Stimulated activated memory B cell treated with anti-CD40 and anti-IgM and Interleukin-4, amounts not matched to agents 10 μg/mL and 1 μg/mL and 100 μg/mL, for 72 hours (primary cell): ENCODE results near the gene ARAP1.

ENCODE experiments used
- ATAC-seq: fragments of 150-1000 bp; cut with Tn5 transposase; 2 replicates; pipeline ENCODE4 v1.10.0; 2021
- H3K27ac Mint-ChIP-seq: one replicate; pipeline ENCODE4 v1.8.0; 2022; ENCODE audit warnings: mild to moderate bottlenecking, mixed read lengths
- H3K27me3 Mint-ChIP-seq: one replicate; pipeline ENCODE4 v1.8.0; 2022; ENCODE audit warnings: mixed read lengths
- H3K36me3 Mint-ChIP-seq: one replicate; pipeline ENCODE4 v1.8.0; 2022; ENCODE audit warnings: mixed read lengths
- H3K4me1 Mint-ChIP-seq: one replicate; pipeline ENCODE4 v1.8.0; 2022; ENCODE audit warnings: mixed read lengths
- H3K4me3 Mint-ChIP-seq: one replicate; pipeline ENCODE4 v1.8.0; 2022; ENCODE audit warnings: mild to moderate bottlenecking, moderate library complexity, mixed read lengths
- H3K9me3 Mint-ChIP-seq: one replicate; pipeline ENCODE4 v1.8.0; 2022; ENCODE audit warnings: mixed read lengths

The ARAP1 gene

DNA sequence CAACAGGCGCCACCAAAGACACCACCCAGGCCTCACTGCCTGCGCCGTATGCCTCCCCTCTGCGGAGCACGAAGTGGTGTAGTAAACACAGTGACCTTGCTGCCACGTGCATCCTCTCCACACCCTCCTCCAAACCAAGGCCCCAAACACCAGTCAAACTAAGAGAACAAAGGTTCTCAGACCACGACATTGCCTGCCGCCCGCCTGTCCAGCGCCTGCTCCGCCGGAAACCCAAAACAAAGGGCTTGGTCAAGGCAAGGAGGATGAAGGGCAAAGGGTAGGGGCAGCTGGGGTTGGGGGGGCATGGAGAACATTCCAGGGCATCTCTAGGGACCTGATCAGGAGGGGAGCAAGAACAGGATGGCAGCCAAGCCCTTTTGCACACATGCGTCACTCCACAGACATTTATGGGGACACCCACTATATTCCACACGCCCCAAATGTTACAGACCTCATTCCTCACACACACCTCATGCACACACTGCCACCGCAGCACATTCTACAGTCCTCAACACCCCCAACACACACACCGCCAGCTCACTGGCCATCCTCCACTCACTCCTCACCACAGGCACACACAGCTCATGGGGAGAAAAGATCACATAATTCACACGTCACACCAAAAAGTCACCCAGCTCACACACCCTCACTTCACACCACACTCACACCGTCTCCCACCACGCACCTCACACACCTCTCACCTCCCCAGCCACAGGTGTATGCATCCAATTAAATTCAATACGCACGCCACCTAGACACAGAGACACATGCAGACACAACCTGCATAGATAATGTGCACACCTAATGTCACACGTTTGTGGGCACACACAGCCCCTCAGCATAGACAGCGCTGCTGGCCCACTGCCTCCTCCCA is 112.5 kb downstream of the ARAP1 start:
- no peak overlapping the region for H3K4me3 Mint-ChIP-seq
- peaks cover 18% of the 10 kb centered on the region for H3K27me3 Mint-ChIP-seq
- H3K9me3 Mint-ChIP-seq = no peaks in the 10 kb centered on the region
- no peaks in the 10 kb centered on the region for H3K4me1 Mint-ChIP-seq
- ATAC-seq = no peak
- no peak overlapping the region for H3K27ac Mint-ChIP-seq
- H3K36me3 Mint-ChIP-seq = no peaks in the 10 kb centered on the region

DNA sequence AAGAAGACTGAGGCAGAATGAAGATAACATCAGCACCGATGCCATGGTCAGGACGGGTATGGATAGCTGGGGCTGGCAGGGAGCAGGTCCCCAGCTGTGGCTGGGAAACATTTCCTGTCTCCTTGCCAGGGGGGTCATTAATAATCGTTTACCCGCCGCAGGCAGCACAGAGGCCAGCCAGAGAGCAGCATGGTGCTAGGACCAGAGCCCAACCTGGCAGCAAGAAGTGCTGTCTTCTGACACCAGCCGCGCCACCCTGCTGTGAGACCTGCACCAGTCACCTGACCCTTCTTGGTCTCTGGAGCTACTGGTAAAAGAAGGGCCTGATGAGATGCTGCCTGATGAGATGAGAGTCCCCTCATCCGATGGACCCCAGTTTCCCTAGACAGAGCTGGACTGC is 114.3 kb downstream of the ARAP1 start:
- Mint-ChIP-seq H3K27me3 (peaks cover 29% of the 10 kb centered on the region), H3K27ac (no peak overlapping the region), H3K36me3 (no peaks in the 10 kb centered on the region), H3K9me3 (no peaks in the 10 kb centered on the region), H3K4me1 (no peaks in the 10 kb centered on the region), H3K4me3 (no peak overlapping the region)
- no peak for ATAC-seq

DNA sequence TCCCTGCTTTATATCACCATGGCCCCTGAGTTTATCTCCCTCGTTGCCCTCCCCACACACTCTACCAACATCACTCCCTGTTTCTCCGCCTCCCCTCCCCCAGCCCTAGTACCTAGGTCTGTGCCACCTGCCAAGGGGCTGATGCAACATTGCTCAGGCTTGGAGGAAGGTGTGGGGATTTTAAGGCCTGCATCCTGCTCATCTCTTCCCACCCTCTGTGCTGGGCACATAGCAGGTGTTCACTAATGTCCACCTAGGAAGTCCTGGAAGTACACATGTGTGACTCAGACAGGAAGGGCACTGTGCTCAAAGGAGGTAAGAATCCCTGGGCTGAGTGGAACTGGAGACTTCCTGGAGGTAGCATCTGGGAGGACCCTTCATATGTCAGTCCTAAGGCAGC is 115.0 kb downstream of the ARAP1 start:
- no peaks in the 10 kb centered on the region for H3K4me1 Mint-ChIP-seq
- H3K9me3 Mint-ChIP-seq = no peaks in the 10 kb centered on the region
- H3K27ac Mint-ChIP-seq = no peak overlapping the region
- peaks cover 35% of the 10 kb centered on the region for H3K27me3 Mint-ChIP-seq
- no peak overlapping the region for H3K4me3 Mint-ChIP-seq
- H3K36me3 Mint-ChIP-seq = no peaks in the 10 kb centered on the region
- ATAC-seq = no peak

DNA sequence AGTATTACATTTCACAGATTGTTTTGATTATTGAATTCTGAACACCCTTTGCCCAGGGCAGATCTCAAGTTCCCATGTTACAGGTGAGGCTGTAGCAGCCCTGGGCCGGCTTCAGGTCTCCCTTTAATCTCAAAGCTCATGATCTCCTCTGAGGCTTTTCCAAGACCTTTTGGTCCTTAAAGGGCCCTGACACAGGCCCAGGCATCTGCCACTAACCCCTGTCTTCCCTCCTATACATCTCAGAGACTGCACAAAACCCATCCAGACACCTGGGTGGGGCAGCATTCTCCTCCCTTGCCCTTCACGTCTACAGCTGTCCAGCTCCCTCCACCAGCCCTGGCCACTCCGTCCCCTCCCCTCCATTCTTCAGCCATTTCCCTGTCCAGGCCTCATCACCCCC is 115.8 kb downstream of the ARAP1 start:
- H3K27ac Mint-ChIP-seq = no peak overlapping the region
- H3K27me3 Mint-ChIP-seq = peaks cover 37% of the 10 kb centered on the region
- H3K4me3 Mint-ChIP-seq = no peak overlapping the region
- no peaks in the 10 kb centered on the region for H3K4me1 Mint-ChIP-seq
- H3K36me3 Mint-ChIP-seq = no peaks in the 10 kb centered on the region
- no peaks in the 10 kb centered on the region for H3K9me3 Mint-ChIP-seq
- no peak for ATAC-seq

DNA sequence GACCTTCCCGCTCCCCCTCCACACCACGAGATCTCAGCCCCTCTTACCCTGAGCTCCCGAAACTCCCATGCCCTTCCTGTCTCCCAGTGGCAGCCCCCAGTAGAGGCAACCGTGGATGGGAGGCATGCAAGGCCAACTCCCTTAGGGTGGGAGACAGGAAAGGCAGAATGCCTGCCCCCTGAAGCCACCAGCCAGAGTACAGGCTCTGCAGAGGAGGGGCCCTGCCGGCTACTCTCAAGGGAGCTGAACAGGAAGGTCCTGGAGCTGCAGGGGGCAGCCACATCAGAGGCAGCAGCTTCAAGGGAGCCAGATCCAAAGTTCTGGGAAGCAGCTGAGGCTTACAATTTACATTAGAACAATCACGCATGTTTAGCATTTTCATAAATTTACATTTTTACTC is 116.3 kb downstream of the ARAP1 start:
- Mint-ChIP-seq H3K36me3 (no peaks in the 10 kb centered on the region), H3K4me3 (no peak overlapping the region), H3K9me3 (no peaks in the 10 kb centered on the region), H3K4me1 (no peaks in the 10 kb centered on the region), H3K27ac (no peak overlapping the region), H3K27me3 (peaks cover 42% of the 10 kb centered on the region)
- ATAC-seq = no peak

DNA sequence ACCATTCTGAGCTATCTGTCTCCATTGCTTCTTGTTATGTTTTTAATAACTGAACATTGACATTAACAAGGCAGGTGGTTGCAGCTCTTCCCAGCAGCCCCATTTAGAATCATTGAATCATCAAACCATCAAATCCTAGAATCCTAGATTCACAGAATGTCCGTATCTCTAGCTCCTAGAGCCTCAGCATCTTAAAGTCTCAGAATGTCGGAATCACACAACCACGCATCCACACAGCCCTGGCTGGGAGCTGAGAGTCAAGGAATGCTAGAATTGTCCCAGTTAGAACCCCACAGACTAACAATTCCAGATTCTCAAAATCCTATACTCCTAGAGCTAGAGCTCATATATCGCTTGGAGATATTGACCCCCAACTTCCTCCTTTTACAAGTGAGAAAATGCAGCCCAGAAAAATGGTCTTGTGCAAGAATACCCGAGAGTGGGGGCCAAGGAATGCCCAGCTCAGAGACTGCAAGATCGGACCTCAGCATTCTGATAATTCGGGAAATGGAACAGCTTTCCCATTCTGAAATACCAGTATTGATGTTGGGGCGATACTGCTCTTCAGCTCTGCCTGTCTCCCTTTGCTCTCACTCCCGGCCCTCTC is 116.8 kb downstream of the ARAP1 start:
- no peaks in the 10 kb centered on the region for H3K9me3 Mint-ChIP-seq
- H3K27ac Mint-ChIP-seq = no peak overlapping the region
- no peaks in the 10 kb centered on the region for H3K36me3 Mint-ChIP-seq
- H3K27me3 Mint-ChIP-seq = peaks cover 47% of the 10 kb centered on the region
- ATAC-seq = no peak
- no peak overlapping the region for H3K4me3 Mint-ChIP-seq
- peaks cover 4% of the 10 kb centered on the region for H3K4me1 Mint-ChIP-seq
